Inferior parietal cortex (tissue), 1 donor: ENCODE measurements around the gene STAG3.
"Not testable (repeated sequence)": the region's sequence is repeated elsewhere in the genome, so short reads cannot be mapped to it uniquely, and the experiment has no call there.

ENCODE experiments used
- DNase-seq: peaks from one replicate; pipeline ENCODE4 v3.0.0-alpha.2; 2016; ENCODE audit errors: extremely low spot score

The STAG3 gene

GRCh38 chr7:100174582-100174981 lies 3.1 kb upstream of the STAG3 start:
- no peak for DNase-seq

- DNase-seq = no peak
Measured at GRCh38 chr7:100175296-100175935, 2.3 kb upstream of the STAG3 start.

DNA sequence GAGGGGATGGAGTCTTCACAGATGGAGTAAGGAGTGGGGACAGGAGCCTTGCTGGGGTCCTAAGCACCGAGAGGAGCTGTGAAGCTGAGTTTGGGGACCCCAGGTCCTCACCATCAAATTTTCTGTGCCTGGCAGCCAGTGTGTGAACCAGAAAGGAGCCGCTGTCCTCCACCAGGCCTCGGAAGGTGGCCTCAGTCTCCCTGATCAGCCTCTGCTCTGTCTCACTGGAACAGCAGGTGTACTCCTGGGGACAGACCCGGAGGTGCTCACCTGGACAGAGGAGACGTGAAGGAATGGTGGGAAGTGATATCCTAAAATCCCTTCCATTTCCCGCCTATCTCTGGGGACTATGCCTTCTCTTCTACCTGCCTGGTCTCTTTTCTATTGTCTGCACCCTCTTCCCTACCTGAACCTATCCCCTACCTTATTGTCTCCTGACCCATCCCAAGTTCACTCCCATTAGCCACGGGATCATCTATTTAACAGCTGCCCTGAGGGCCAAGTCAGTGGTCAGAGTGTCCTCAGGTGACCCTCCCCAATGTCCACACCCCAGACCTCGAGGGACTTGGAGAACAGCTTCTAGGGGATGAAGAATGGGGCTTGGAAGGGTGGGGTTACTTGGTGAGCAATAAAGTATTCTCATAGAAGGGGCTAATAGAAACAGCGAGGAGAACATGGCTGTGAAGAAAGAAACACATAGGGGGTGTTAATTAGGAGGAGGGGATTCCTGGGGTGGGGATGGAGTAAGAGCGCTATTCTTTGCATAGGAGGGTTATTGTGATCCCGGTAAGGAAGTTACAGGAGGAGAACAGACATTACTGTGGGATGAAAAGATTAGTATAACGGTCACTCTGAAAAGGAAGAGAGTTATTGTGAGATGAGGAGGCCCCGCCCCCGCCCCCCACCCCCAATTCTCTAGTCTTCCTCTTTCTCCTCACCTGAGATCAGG lies 1.3 kb upstream of the STAG3 start:
- DNase-seq = no peak

- not testable (repeated sequence) for DNase-seq
Measured at GRCh38 chr7:100180084-100180483, 2.4 kb downstream of the STAG3 start.

GRCh38 chr7:100182616-100183015 lies 4.9 kb downstream of the STAG3 start:
- DNase-seq = not testable (repeated sequence)

DNA sequence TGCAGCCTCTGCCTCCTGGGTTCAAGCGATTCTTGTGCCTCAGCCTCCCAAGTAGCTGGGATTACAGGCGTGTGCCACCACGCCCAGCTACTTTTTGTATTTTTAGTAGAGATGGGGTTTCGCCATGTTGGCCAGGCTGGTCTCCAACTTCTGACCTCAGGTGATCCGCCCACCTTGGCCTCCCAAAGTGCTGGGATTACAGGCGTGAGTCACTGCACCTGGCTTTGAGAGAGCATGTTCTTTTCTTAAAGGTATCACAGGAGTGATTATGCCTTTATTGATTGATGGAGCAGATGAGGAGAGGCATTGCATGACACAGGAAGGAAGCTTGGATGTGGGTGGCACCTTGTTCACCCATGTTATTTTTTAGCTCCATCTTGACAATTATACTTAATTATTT lies 5.4 kb downstream of the STAG3 start:
- not testable (repeated sequence) for DNase-seq

DNA sequence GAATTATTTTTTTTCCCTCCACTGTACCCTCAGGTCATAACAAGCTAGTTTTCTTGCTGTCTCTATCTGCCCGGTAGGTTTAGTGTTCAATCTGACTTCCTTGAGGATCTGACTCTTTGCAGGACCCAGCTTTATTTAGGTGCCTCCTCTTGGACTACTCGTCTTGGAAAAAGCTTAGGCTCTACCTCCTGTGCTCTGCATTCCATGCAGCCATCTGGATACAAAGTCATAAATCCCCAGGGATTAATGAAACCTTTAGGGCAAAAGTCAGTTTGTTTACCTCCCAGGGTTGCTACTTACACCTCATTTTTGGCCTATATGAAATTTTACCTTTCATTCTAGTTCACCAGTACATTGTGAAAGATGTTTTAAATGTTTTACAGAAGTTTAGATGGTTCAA lies 8.0 kb downstream of the STAG3 start:
- no peak for DNase-seq

DNA sequence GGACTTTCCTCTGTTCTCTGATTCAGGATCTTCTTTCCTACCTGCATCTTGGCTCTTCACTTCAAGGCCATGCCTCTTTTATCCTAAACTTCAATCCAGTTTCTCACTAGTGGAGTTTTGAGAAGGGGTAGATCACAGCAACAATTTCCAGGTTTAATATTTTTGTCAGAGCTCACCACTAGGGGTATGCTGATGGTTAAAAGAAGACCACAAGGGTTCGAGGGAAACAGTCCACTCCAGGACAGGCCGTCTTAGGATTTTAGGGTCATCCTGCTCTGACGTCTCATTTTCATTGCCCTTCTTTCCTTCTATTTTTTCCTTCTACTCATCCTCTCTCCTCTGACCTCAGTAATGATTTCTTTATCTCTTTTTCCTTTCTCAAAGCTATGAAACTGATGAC lies 11.3 kb downstream of the STAG3 start:
- no peak for DNase-seq

DNA sequence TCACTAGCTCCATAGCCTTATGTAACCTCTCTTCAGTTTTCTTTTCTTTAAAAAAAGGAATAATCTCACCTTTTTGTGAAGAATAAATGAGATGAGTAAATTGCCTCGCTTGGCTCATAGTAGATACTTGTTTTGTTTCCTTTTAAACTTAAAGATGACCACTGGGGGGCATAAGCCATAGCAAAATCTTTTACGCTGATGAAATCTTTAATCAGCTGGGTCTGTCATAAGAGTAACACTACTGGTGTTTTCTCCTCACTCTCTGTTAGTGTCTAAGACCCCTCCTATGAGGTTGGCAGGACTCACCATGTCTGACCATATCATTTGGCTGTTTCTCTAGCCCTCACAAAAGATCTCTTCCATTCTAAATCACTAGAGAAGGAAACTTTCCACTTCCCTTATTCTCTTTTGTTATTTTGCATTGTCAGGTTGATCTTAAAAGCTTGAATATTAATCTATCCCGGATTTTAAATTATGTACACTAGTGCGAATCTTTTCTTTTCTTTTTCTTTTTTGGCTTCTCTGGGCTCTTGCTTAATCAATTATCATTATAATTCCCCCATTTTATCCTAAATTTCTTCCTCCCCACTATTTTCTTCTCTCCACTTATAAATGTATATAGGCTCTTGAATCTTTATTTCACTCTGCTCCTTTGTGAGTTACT lies 12.5 kb downstream of the STAG3 start:
- no peak for DNase-seq

GRCh38 chr7:100191775-100192174 lies 14.1 kb downstream of the STAG3 start:
- no peak for DNase-seq

DNA sequence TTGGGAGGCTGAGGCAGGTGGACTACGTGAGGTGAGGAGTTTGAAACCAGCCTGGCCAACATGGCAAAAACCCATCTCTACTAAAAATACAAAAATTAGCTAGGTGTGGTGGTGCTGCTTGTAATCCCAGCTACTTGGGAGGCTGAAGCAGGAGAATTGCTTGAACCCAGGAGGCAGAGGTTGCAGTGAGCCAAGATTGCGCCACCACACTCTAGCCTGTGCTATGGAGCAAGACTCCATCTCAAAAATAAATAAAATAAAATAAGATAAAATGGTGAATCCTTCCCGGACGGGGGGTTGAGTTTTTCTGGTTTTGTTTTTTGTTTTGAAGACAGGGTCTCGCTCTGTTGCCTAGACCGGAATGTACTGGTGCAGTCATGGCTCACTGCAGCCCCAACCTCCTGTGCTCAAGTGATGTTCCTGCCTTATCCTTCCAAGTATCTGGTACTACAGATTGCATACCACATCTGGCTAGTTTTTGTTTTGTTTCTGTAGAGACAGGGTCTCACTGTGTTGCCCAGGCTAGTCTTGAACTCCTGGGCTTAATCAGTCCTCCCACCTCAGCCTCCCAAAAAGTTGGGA lies 14.7 kb downstream of the STAG3 start:
- DNase-seq = not testable (repeated sequence)

- DNase-seq = no peak
Measured at GRCh38 chr7:100192969-100193368, 15.3 kb downstream of the STAG3 start.

GRCh38 chr7:100195222-100195621 lies 17.5 kb downstream of the STAG3 start:
- no peak for DNase-seq

DNA sequence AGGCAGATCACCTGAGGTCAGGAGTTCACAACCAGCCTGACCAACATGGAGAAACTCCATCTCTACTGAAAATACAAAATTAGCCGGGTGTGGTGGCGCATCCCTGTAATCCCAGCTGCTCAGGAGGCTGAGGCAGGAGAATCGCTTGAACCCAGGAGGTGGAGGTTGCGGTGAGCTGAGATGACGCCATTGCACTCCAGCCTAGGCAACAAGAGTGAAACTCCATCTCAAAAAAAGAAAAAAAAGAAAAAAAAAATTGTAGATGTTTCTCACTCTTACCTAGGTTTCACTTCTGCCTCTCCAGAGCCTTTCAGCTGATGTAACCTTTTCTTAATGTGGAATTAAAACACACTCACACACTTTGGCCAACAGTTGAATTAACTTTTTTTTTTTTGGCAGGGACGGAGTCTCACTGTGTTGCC lies 18.2 kb downstream of the STAG3 start:
- DNase-seq = not testable (repeated sequence)

DNA sequence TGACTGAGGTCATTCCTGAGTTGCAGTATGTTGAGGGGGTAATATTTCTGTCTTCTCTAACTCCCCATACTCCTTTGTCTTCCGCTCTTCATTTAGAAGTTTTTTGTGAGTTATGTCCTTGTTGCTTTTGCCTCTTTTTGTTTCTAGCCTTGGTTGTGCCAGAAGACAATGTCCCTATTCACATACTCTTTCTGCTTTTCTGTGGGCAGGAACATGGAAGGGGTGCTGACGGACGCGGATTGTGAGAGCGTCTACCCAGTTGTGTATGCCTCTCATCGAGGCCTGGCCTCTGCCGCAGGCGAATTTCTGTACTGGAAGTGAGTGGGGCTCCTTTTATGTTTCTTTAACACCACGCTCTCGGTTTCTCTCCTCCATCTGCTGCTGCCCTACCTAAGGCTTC lies 20.5 kb downstream of the STAG3 start:
- DNase-seq = no peak

GRCh38 chr7:100200693-100201092 lies 23.0 kb downstream of the STAG3 start:
- DNase-seq = no peak

DNA sequence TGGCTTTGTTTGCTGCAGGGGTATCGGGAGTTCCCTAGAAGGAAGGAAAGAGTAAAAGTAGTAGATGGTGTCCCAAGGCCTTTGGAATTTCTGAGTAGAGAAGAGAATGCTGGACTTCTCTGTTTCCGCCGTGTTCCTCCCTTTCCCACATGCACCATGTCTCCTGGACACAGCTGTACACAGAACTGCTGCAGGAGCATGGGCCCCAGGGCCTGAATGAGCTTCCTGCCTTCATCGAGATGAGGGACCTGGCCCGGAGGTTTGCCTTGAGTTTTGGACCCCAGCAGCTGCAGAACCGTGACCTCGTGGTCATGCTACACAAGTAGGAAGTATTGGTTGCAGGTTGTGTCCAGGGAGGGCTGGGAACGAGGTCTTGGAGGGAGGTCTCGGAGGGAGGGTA lies 26.7 kb downstream of the STAG3 start:
- DNase-seq = no peak

GRCh38 chr7:100208911-100209408 lies 31.2 kb downstream of the STAG3 start:
- no peak for DNase-seq

- DNase-seq = no peak
Measured at GRCh38 chr7:100209493-100209892, 31.8 kb downstream of the STAG3 start.

DNA sequence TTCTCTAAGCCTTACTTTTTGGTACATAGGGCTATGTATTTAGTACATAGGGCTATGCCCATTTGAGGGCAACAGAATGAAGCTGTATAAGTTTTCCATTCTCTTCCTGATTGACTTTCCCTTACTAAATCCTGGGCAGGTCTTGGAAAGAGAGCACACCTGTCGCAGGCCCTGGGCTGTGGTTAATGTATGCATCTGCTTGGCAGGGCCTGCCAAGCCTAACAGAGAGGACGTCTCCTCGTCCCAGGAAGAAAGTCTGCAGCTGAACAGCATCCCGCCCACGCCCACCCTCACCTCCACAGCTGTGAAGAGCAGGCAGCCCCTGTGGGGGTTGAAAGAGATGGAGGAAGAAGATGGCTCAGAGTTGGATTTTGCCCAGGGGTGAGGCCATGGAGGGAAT lies 33.1 kb downstream of the STAG3 start:
- DNase-seq = no peak

DNA sequence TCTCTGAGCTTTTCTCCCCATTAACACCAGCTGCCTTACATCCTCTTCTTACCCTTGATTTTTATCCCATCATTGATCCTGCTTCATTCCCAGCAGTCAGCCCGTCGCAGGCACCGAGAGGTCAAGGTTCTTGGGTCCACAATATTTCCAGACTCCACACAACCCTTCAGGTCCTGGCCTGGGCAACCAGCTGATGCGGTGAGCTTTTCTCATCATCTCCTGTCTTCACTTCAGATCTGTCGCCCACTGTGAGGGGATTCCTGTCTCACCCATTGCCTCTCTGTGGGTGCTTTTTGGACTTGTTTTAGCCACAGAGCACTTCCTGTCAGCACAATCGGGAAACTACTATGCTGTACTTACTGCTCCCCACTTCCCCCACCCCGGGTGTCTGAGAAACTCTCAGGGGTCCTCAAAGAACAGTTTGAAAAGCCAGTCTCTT lies 33.6 kb downstream of the STAG3 start:
- DNase-seq = no peak
